Fibroblast of peridontal ligament (primary cell): ENCODE measurements around the gene ZFPM1.
"Not testable (repeated sequence)": the region's sequence is repeated elsewhere in the genome, so short reads cannot be mapped to it uniquely, and the experiment has no call there.

ENCODE experiments used
- DNase-seq: peaks from one replicate; pipeline ENCODE4 v3.0.0-alpha.2; 2010; ENCODE audit errors: extremely low read depth

ZFPM1 gene

GRCh38 chr16:88464447-88465318 lies 11.6 kb downstream of the ZFPM1 start:
- no peak for DNase-seq

GRCh38 chr16:88465387-88465983 lies 12.4 kb downstream of the ZFPM1 start:
- no peak for DNase-seq

GRCh38 chr16:88466175-88466862 lies 13.2 kb downstream of the ZFPM1 start:
- DNase-seq, result no peak

GRCh38 chr16:88466949-88467348 lies 13.9 kb downstream of the ZFPM1 start:
- no peak for DNase-seq

- no peak for DNase-seq
Observed at GRCh38 chr16:88467541-88467944, 14.5 kb downstream of the ZFPM1 start.

- DNase-seq, result no peak
Observed at GRCh38 chr16:88468275-88469129, 15.4 kb downstream of the ZFPM1 start.

GRCh38 chr16:88469615-88470395 lies 16.7 kb downstream of the ZFPM1 start:
- DNase-seq, result no peak

GRCh38 chr16:88470396-88470680 lies 17.3 kb downstream of the ZFPM1 start:
- not testable (repeated sequence) for DNase-seq

- not testable (repeated sequence) for DNase-seq
Observed at GRCh38 chr16:88470696-88471095, 17.6 kb downstream of the ZFPM1 start.

GRCh38 chr16:88471115-88471514 lies 18.0 kb downstream of the ZFPM1 start:
- no peak for DNase-seq

GRCh38 chr16:88471575-88471974 lies 18.5 kb downstream of the ZFPM1 start:
- DNase-seq, result no peak

- no peak for DNase-seq
Observed at GRCh38 chr16:88472069-88472468, 19.0 kb downstream of the ZFPM1 start.

- peak; percentile 24 for DNase-seq
Observed at GRCh38 chr16:88472637-88473205, 19.6 kb downstream of the ZFPM1 start.

- DNase-seq, result no peak
Observed at GRCh38 chr16:88473666-88474534, 20.8 kb downstream of the ZFPM1 start.

- no peak for DNase-seq
Observed at GRCh38 chr16:88475037-88475436, 22.0 kb downstream of the ZFPM1 start.

GRCh38 chr16:88476203-88476602 lies 23.1 kb downstream of the ZFPM1 start:
- no peak for DNase-seq

- DNase-seq, result no peak
Observed at GRCh38 chr16:88476817-88477397, 23.8 kb downstream of the ZFPM1 start.

GRCh38 chr16:88477631-88478519 lies 24.8 kb downstream of the ZFPM1 start:
- no peak for DNase-seq
